ENCODE data around the gene SOX5. TPM values are rescaled to one million over a fixed set of nuclear protein-coding genes. Genes with fewer than 3 reads are reported as not detected.
"Not testable (repeated sequence)": the region's sequence is repeated elsewhere in the genome, so short reads cannot be mapped to it uniquely, and the experiment has no call there.

SOX5 gene
- total RNA-seq, 1 experiment from 2014 or later: 3.1 TPM

DNA sequence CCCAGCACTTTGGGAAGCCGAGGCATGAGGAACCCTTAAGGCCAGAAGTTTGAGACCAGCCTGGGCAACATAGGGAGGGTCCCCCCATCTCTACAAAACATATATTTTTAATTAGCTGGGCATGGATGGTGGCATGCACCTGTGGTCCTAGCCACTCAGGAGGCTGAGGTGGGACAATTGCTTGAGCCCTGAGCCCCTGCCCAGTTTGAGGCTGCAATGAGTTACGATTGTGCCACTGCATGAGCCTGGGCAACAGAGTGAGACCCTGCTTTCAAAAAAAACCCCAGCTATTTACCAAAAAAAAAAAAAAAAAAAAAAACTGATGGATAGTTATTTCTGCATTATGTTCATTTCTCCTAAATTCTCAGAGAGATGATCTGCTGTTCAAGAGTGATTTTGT lies 230.0 kb downstream of the SOX5 start:
- H4K91ac ChIP-seq (ENCODE audit: insufficient read length, low read depth, low read length): no peak overlapping the region
- H4K5ac ChIP-seq (ENCODE audit: insufficient read length, low read depth, low read length): no peak overlapping the region
- TF ChIP-seq, protein P1, sequence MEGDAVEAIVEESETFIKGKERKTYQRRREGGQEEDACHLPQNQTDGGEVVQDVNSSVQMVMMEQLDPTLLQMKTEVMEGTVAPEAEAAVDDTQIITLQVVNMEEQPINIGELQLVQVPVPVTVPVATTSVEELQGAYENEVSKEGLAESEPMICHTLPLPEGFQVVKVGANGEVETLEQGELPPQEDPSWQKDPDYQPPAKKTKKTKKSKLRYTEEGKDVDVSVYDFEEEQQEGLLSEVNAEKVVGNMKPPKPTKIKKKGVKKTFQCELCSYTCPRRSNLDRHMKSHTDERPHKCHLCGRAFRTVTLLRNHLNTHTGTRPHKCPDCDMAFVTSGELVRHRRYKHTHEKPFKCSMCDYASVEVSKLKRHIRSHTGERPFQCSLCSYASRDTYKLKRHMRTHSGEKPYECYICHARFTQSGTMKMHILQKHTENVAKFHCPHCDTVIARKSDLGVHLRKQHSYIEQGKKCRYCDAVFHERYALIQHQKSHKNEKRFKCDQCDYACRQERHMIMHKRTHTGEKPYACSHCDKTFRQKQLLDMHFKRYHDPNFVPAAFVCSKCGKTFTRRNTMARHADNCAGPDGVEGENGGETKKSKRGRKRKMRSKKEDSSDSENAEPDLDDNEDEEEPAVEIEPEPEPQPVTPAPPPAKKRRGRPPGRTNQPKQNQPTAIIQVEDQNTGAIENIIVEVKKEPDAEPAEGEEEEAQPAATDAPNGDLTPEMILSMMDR (conservative IDR thresholded peaks at IDR 0.05): no peak
- H3K23ac ChIP-seq (ENCODE audit: insufficient read length, low read depth, low read length): no peak overlapping the region
- H4K20me1 ChIP-seq (ENCODE audit: control insufficient read depth, insufficient read depth, insufficient read length): no peaks in the 10 kb centered on the region
- no peaks in the 10 kb centered on the region for H3K4me1 Mint-ChIP-seq
- no peaks in the 10 kb centered on the region for H3K27me3 ChIP-seq (ENCODE audit: insufficient read depth, low read length)
- no peak overlapping the region for H3K56ac ChIP-seq (ENCODE audit: insufficient read length, low read depth, low read length)
- no peak for DNase-seq
- no peak overlapping the region for H2BK5ac ChIP-seq (ENCODE audit: insufficient read length, low read length)
- no CpG with 5 or more reads among the region's 2 CpGs for whole genome bisulfite sequencing (ENCODE audit: extremely low coverage, insufficient read length, low lambda C conversion rate)
- no peak overlapping the region for H3K27ac Mint-ChIP-seq
- no peaks in the 10 kb centered on the region for H3K36me3 Mint-ChIP-seq (ENCODE audit: insufficient read depth in 1 of 3, low read depth in 3 of 3)
- no peak overlapping the region for H4K8ac ChIP-seq (replicated peaks; ENCODE audit: insufficient read length, low read depth, low read length)
- no peaks in the 10 kb centered on the region for H3K9me3 ChIP-seq (ENCODE audit: control insufficient read depth, low read depth, low read length)
- H3K4me2 ChIP-seq (ENCODE audit: insufficient read depth, insufficient read length, low read length): no peak overlapping the region
- H3K27ac ChIP-seq (ENCODE audit: insufficient read length, low read depth, low read length): no peak overlapping the region
- H3K23me2 ChIP-seq (ENCODE audit: insufficient read length, low read depth, low read length, poor library complexity, severe bottlenecking): no peaks in the 10 kb centered on the region
- H3K4ac ChIP-seq (ENCODE audit: low read depth, low read length): no peak overlapping the region
- no peak overlapping the region for H2BK12ac ChIP-seq (ENCODE audit: insufficient read length, low read depth, low read length)
- H2AFZ ChIP-seq (ENCODE audit: low read length): no peak overlapping the region
- no peaks in the 10 kb centered on the region for H3K79me2 ChIP-seq (ENCODE audit: insufficient read depth, low read length)
- H3K9ac ChIP-seq (ENCODE audit: extremely low read depth, insufficient read length, low read length): no peak overlapping the region
- no peaks in the 10 kb centered on the region for H3K4me1 ChIP-seq (ENCODE audit: insufficient read depth, low read length)
- no peaks in the 10 kb centered on the region for H3K79me1 ChIP-seq (ENCODE audit: insufficient read depth, low read depth, low read length, poor library complexity, severe bottlenecking)
- no peak overlapping the region for H2AK5ac ChIP-seq (ENCODE audit: insufficient read length, low read length)
- H3T11ph ChIP-seq (ENCODE audit: low read length): no peak overlapping the region
- H3K9me3 Mint-ChIP-seq: no peaks in the 10 kb centered on the region
- H3K27me3 Mint-ChIP-seq (ENCODE audit: low read depth): no peaks in the 10 kb centered on the region
- H2BK120ac ChIP-seq (ENCODE audit: low read depth, low read length, poor library complexity, severe bottlenecking): no peak overlapping the region
- no peak overlapping the region for H3K4me3 Mint-ChIP-seq
- H2BK20ac ChIP-seq (ENCODE audit: low read depth, low read length, poor library complexity, severe bottlenecking): no peak overlapping the region
- no peak overlapping the region for H2BK15ac ChIP-seq (ENCODE audit: low read depth, low read length)
- no peak overlapping the region for H3K18ac ChIP-seq (ENCODE audit: insufficient read length, low read depth, low read length)
- no peak overlapping the region for H3K14ac ChIP-seq (ENCODE audit: insufficient read depth, low read length)

DNA sequence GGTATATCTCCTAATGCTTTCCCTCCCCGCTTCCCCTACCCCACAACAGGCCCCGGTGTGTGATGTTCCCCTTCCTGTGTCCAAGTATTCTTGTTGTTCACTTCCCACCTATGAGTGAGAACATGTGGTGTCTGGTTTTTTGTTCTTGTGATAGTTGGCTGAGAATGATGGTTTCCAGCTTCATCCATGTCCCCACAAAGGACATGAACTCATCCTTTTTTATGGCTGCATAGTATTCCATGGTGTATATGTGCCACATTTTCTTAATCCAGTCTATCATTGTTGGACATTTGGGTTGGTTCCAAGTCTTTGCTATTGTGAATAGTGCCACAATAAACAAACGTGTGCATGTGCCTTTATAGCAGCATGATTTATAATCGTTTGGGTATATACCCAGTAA lies 239.1 kb downstream of the SOX5 start:
- not testable (repeated sequence) for H2AK5ac ChIP-seq (ENCODE audit: insufficient read length, low read length); H2BK20ac ChIP-seq (ENCODE audit: low read depth, low read length, poor library complexity, severe bottlenecking); H3K18ac ChIP-seq (ENCODE audit: insufficient read length, low read depth, low read length)

More for the DNA sequence above, 239.1 kb downstream of the SOX5 start:
- not testable (repeated sequence) for H3K23ac ChIP-seq (ENCODE audit: insufficient read length, low read depth, low read length); H3K4me1 Mint-ChIP-seq; H2BK12ac ChIP-seq (ENCODE audit: insufficient read length, low read depth, low read length); H3K4ac ChIP-seq (ENCODE audit: low read depth, low read length); H3K27ac ChIP-seq (ENCODE audit: insufficient read length, low read depth, low read length); H3K79me1 ChIP-seq (ENCODE audit: insufficient read depth, low read depth, low read length, poor library complexity, severe bottlenecking); H3K4me2 ChIP-seq (ENCODE audit: insufficient read depth, insufficient read length, low read length); H2BK120ac ChIP-seq (ENCODE audit: low read depth, low read length, poor library complexity, severe bottlenecking); H2AFZ ChIP-seq (ENCODE audit: low read length); H3K27me3 ChIP-seq (ENCODE audit: insufficient read depth, low read length); H4K8ac ChIP-seq (replicated peaks; ENCODE audit: insufficient read length, low read depth, low read length); H2BK5ac ChIP-seq (ENCODE audit: insufficient read length, low read length); DNase-seq; H3K27me3 Mint-ChIP-seq (ENCODE audit: low read depth); H3K9me3 Mint-ChIP-seq; H3K9ac ChIP-seq (ENCODE audit: extremely low read depth, insufficient read length, low read length); H3K36me3 Mint-ChIP-seq (ENCODE audit: insufficient read depth in 1 of 3, low read depth in 3 of 3); H4K20me1 ChIP-seq (ENCODE audit: control insufficient read depth, insufficient read depth, insufficient read length); H3K23me2 ChIP-seq (ENCODE audit: insufficient read length, low read depth, low read length, poor library complexity, severe bottlenecking); H3K56ac ChIP-seq (ENCODE audit: insufficient read length, low read depth, low read length); H3K4me3 Mint-ChIP-seq; H4K5ac ChIP-seq (ENCODE audit: insufficient read length, low read depth, low read length); H4K91ac ChIP-seq (ENCODE audit: insufficient read length, low read depth, low read length); H3T11ph ChIP-seq (ENCODE audit: low read length); H3K79me2 ChIP-seq (ENCODE audit: insufficient read depth, low read length); H3K27ac Mint-ChIP-seq; H2BK15ac ChIP-seq (ENCODE audit: low read depth, low read length); H3K4me1 ChIP-seq (ENCODE audit: insufficient read depth, low read length); H3K9me3 ChIP-seq (ENCODE audit: control insufficient read depth, low read depth, low read length); H3K14ac ChIP-seq (ENCODE audit: insufficient read depth, low read length)
- WGBS (ENCODE audit: extremely low coverage, insufficient read length, low lambda C conversion rate): no CpG with 5 or more reads among the region's 4 CpGs

Measured in H9 (cell line).